GM19025 (cell line): ENCODE results near the gene STUM.
"Not testable (repeated sequence)": the region's sequence is repeated elsewhere in the genome, so short reads cannot be mapped to it uniquely, and the experiment has no call there.

Experiments
- ATAC-seq: cut with Tn5 transposase; IDR thresholded peaks from one replicate; pipeline ENCODE4 v1.9.1; 2021; ENCODE audit warnings: mild to moderate bottlenecking, low read depth, moderate library complexity; ENCODE audit not compliant: unreplicated experiment

STUM gene

DNA sequence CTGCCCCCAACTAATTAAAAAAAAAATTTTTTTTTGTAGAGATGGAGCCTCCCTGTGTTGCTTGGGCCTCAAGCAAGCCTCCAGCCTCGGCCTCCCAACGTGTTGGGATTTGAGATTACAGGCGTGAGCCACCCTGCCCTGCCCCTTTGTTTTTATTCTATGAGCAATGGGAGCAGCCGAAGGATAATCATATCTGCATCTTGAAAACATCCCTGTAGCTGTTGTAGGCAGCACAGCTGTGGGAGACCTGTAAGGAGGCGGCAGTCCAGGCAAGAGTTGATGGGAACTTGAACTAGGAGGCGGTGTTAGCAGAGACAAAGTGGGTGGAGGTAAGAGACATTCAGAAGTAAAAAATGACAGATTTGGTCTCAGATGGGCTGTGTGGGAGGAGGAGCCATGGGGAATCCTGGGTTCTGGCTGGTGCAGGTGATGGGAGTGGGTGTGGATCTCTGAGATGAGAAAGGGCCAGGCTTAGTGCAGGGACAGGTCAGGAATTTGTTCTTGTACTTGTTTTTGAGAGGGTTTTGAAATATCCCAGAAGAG lies 31.3 kb downstream of the STUM start:
- no peak for ATAC-seq

DNA sequence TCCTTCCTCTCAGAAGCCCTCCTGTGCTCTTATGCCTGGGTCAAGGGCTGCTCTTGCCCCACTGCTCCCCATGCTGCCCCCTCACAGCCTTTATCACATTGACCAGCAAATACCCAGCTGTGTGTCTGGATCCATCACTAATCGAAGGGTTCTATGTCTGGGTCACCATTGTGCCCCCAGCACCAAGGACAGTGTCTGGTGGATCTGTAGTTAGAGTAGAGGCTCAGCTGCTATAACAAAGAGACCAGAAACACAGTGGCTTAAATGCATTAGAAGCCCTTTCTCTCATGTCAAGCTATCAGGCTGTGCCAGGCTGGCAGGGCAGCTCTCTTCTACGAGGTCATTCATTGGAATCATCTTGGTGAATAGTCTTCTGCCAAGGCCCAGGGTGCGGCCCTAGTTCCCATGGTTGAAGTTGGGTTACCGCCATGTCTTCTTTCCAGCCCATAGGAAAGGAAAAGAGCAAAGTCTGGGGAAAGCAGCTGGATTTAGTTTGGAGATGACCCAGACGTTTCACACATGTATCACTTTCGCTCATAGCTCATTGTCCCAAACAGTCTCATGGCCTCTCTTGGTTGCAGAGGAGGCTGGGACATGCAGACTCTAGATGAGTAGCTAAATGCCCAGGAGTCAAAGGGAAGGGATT lies 32.2 kb downstream of the STUM start:
- ATAC-seq, result no peak

GRCh38 chr1:226581650-226582330 lies 33.2 kb downstream of the STUM start:
- ATAC-seq, result no peak

GRCh38 chr1:226582966-226583365 lies 34.4 kb downstream of the STUM start:
- ATAC-seq, result no peak

GRCh38 chr1:226584164-226584563 lies 35.6 kb downstream of the STUM start:
- ATAC-seq, result no peak

DNA sequence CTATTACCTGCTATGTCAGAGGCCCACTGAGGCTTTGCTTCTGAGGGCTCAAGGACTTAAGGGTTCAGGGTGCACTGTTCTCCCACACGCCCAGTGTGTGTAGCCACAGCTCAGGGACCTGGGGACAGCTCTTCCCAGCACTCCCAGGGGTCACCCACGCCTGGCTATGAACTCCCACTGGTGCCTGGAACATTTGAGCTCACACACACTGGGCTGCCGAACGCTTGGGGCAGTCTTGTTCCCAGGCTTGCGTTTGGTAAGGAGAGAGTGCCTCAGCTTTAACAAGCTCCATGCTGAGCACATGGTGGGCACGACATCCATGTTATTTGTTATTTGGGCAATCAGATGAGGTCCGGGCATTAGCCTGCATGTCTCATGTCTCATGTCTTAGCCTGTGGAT lies 37.6 kb downstream of the STUM start:
- ATAC-seq, result no peak

DNA sequence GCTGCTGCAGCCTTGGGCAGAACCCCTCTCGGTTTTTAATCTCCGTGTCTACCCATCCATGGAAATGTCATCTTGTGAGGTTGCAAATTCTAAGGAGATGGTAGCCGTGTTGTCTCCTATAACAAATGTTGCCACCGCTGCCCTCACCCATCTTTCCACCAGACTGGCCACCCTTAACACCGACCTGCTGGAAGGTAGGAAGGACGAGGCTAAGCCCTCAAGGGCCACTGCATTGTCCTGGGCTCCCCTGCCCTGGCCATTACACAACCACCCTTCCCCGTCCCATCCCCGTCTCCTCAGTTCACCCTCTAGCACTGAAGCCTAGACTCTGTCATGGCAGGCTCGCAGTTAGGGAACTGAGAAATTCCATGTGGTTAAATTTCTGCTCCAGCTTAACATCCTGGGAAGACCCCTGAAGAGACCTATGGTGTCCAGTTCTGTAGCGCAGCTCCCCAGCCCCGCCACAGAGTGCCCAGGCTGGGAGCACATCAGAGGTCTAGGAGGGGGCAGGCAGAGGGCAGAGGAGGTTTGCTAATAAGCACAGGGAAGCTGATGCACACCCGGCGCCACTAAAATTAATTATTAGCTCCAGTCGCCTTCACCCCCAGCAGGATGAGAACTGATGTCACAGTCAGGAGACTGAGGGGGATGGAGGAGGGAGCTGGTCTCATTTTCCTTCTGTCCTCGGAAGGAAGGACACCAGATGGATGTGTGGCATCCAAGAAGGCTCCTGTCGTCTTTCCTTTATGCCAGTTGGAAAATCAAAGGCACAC lies 38.3 kb downstream of the STUM start:
- no peak for ATAC-seq

- ATAC-seq, result no peak
Observed at GRCh38 chr1:226588484-226588883, 39.9 kb downstream of the STUM start.

GRCh38 chr1:226589008-226589733 lies 40.6 kb downstream of the STUM start:
- no peak for ATAC-seq

GRCh38 chr1:226590614-226591013 lies 42.0 kb downstream of the STUM start:
- ATAC-seq, result no peak

DNA sequence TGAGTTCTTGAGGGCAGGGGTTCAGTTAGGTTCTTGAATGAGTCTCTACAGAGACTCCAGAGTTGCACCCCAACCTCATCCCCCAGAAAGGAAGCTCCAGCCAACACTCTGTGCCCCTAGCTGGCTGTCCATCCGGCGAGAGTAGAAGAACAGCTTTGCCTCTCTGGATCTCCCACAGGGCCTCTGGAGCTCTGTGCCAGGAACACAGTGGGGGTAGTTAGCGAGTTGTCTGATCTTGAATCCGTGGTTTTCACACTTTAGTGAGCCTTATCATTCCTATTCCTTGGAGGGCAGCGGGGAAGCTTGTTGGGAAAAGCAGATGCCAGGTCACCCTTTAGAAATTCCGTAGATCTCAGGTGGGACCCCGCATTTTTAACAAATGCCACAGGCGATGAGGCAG lies 45.0 kb downstream of the STUM start:
- ATAC-seq, result no peak

DNA sequence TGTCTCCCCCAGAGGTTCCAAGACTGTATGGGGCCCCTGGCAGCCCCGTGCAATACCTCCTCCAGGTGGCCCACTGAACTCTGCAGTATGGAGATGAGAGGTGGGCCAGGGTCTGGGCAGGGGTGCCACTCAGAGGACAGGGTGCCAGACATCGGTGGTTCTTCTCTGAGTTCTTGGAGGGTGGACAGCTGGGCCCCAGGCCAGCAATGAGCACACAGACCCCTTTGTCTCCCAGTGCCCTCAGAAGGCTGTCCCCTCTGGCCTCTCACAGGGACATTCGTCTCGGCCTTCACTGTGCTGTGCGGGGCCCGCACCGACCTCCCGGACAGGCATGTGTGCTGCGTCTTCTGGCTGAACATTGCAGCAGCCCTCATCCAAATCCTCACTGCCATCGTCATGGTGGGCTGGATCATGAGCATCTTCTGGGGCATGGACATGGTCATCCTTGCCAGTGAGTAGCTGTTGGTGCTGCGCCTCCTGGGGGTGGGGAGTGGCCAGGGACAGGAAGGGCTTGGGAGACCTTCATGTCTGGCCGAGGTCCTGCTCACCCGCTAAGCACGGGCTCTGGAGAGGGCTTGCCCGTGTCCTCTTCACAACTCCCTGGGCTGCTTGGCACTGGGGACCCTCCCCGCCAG lies 48.1 kb downstream of the STUM start:
- ATAC-seq, result no peak

DNA sequence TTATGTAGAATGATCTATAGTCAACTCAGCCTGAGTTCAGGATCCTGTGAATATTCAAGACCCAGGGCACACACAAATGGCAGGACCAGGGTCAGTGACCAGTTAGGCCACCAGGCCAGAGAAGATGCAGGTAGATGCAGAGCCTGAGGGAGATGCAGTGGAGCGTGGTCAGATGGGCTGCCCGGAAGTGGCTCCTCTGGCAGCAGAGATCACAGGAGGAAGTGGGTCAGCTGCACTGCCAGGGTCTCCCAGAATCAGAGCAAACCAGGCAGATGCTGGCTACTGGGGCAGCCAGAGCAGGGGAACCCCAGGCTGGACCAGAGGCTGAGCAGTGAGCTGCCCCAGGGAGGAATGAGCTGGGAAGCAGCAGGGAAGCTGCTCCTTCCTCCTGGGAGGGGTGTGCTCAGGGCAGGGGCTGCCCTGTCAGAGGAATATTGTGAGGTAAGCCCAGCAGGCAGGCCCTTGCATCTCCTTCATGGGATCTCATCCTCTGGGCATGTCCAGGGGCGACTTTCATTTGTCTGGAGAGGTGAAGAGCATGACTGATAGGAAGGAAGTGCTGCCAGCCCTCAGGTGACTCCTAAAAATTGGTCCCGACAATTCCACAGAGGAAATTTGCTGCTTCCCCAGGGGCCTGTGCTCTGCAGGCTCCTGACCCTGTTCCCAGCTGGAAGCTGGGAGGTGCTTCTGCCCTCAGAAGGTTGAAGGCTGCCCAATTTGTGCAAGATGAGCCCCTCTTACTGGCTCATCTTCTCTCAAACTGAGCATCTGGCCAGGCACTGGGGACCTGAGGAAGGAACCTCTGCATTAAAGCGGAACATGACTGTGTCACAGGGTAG lies 49.3 kb downstream of the STUM start:
- no peak for ATAC-seq

DNA sequence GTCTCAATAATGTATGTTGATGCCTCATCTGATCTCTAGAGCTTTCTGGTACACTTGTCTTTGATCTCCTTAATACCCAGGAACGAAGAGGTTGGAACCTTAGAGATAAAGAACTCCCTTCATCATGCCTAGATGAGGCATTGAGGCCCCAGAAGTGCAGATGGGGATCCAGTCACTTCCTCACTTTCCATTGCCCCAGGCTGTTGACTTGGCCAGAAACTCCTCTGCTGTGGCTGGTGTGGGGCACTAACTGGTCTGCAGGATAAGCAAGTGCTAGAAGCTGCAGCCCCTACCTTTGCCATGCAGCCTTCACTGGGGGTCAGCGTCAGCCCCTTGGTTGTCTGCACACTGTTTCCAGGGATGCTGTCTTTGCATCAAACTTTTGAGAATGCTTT lies 49.9 kb downstream of the STUM start:
- ATAC-seq, result no peak

DNA sequence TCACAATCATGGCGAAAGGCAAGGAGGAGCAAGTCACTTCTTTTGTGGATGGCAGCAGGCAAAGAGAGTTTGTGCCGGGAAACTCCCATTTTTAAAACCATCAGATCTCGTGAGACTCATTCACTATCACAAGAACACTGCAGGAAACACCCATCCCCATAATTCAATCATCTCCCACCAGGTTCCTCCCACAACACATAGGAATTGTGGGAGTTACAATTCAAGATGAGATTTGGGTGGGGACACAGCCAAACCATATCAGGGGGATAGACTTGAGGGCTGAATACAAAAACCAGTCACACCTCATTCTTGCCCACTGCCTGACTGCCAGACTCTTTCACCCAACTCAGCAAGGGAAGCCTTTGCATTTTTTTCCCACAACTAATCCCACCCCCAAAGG lies 50.4 kb downstream of the STUM start:
- ATAC-seq, result not testable (repeated sequence)

DNA sequence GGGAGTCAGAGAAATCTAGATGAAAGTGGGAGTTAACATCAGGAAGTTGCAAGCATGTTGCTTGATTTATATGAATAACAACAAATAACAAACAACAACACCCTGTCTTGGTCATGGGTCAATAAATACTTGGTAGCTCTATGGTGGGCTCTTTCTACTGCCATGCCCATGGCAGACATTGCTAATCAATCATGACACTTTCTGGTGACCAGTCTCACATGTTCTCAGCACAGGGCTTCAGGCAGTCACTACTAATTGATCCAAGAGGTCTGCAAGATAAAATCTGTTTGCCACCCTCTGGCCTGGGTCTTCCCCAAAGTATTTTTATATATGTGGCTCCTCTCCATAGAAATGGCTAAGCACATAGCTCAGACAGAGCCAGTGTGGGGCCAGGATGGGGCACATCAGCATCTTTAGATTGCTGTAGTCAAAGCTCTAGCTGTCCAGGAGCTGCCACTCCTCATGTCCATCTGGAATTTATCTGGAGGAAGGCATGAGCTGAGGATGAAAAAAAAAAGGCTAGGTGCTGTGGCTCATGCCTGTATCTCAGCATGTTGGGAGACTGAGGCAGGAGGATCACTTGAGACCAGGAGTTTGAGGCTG lies 51.2 kb downstream of the STUM start:
- ATAC-seq, result no peak

DNA sequence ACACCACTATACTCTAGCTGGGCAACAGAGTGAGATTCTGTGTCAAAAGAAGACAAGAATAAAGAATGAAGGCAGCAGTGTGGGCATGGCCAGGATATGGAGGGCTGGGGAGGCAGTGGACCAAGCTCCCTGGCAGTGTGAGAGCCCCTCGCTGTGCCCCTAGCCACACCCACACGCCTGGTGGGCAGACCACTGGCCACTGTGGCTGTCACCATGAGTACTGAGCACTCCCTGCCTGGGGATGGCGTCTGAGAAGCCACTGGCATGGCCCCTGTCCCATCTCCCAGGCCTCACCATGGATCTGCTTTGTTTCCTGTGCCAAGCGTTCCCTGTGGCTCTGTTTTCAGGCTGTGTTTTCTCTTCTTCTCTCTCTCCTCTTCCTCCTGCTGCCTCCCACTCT lies 51.7 kb downstream of the STUM start:
- no peak for ATAC-seq

DNA sequence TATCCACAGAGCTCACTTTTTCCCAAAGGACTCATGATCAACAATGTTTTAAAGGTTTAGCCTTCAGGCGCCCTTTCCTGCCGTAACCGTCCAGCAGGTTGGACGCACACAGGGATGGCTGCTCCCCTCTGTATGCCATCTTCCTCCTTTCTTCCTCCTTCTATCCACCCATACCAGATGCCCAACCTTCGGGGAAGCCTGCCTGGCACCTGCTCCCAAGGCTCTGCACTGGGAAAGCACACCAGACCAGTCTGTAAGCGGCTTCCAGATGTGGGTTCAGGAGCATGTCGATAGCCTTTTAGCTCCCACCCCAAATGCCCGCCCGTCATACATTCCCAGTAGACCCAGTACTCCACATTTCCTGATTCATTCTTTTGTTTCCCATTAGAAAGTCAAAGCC lies 52.9 kb downstream of the STUM start:
- no peak for ATAC-seq
